Measurements from ENCODE around the gene WDR38. TPM values are rescaled to one million over a fixed set of nuclear protein-coding genes. Genes with fewer than 3 reads are reported as not detected.

WDR38 gene
- total RNA-seq, 1 experiment from 2014 or later: not detected

DNA sequence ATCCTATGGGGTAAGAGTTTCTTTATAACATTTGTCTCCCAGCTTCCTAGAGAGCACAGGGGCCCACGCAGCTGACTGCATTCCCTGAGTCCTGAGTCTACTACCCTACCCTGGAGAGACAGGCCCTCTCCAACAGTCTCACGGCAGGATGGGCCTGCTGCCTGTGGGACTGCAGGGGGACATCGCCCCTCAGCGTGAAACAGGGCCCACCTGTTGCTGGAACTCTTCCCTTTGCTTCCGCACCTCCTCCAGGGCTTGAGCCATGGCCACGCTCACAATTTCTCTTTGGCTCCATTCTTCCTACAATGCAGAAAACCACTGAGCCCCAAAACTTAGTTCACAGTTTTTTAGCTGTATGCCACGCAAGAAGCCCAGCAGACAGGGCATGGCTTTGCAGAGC lies 36.9 kb downstream of the WDR38 start:
- POLR2A ChIA-PET: no interaction called here

GRCh38 chr9:124894035-124894740 lies 40.9 kb downstream of the WDR38 start:
- no peaks in the 10 kb centered on the region for H3K4me1 Mint-ChIP-seq (ENCODE audit: low read depth, unreplicated experiment)
- TF ChIP-seq, protein P1, sequence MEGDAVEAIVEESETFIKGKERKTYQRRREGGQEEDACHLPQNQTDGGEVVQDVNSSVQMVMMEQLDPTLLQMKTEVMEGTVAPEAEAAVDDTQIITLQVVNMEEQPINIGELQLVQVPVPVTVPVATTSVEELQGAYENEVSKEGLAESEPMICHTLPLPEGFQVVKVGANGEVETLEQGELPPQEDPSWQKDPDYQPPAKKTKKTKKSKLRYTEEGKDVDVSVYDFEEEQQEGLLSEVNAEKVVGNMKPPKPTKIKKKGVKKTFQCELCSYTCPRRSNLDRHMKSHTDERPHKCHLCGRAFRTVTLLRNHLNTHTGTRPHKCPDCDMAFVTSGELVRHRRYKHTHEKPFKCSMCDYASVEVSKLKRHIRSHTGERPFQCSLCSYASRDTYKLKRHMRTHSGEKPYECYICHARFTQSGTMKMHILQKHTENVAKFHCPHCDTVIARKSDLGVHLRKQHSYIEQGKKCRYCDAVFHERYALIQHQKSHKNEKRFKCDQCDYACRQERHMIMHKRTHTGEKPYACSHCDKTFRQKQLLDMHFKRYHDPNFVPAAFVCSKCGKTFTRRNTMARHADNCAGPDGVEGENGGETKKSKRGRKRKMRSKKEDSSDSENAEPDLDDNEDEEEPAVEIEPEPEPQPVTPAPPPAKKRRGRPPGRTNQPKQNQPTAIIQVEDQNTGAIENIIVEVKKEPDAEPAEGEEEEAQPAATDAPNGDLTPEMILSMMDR (IDR thresholded peaks at IDR 0.05; ENCODE audit: insufficient read depth in 1 of 2, low read depth in 1 of 2, low read length in 1 of 2, severe bottlenecking in 1 of 2, unreplicated experiment in 1 of 2): no peak
- Histone ChIP-seq H3K4me3 (ENCODE audit: low read depth, low read length) (no peak overlapping the region), H3K36me3 (ENCODE audit: control insufficient read depth, insufficient read depth, low read length) (no peaks in the 10 kb centered on the region), H3K9me3 (no peaks in the 10 kb centered on the region), H3K27me3 (replicated peaks; ENCODE audit: control insufficient read depth, insufficient read depth, low read length) (no peaks in the 10 kb centered on the region), H3K4me1 (peaks cover 16% of the 10 kb centered on the region)
- H3K27me3 Mint-ChIP-seq (ENCODE audit: insufficient read depth, unreplicated experiment): no peaks in the 10 kb centered on the region
- CTCF ChIA-PET: no interaction called here
- DNase-seq: no peak
- no peak overlapping the region for H3K4me3 Mint-ChIP-seq (ENCODE audit: unreplicated experiment)
- no peak overlapping the region for H3K27ac Mint-ChIP-seq (ENCODE audit: unreplicated experiment)
- no peaks in the 10 kb centered on the region for H3K9me3 Mint-ChIP-seq (ENCODE audit: unreplicated experiment)
- intact Hi-C loops (cut with micrococcal nuclease; ENCODE audit: unreplicated experiment): loop anchor here (1.0 kb wide), 1 partner anchor 37 kb away; no protein-coding TSS in a partner anchor
- POLR2A ChIA-PET: no interaction called here
- no TSS peak for BruUV-seq (replicated peaks)
- peaks cover 32% of the 10 kb centered on the region for H3K36me3 Mint-ChIP-seq (ENCODE audit: insufficient read depth, unreplicated experiment)

More for the DNA sequence above, 36.9 kb downstream of the WDR38 start:
- no peaks in the 10 kb centered on the region for H3K27me3 Mint-ChIP-seq (ENCODE audit: insufficient read depth, unreplicated experiment)
- TF ChIP-seq, protein P1 (IDR thresholded peaks at IDR 0.05; ENCODE audit: insufficient read depth in 1 of 2, low read depth in 1 of 2, low read length in 1 of 2, severe bottlenecking in 1 of 2, unreplicated experiment in 1 of 2): no peak
- CTCF ChIA-PET: no interaction called here
- Histone ChIP-seq H3K4me3 (ENCODE audit: low read depth, low read length) (no peak overlapping the region), H3K27me3 (replicated peaks; ENCODE audit: control insufficient read depth, insufficient read depth, low read length) (no peaks in the 10 kb centered on the region), H3K36me3 (ENCODE audit: control insufficient read depth, insufficient read depth, low read length) (no peaks in the 10 kb centered on the region), H3K9me3 (no peaks in the 10 kb centered on the region), H3K4me1 (no peaks in the 10 kb centered on the region)
- no peak overlapping the region for H3K4me3 Mint-ChIP-seq (ENCODE audit: unreplicated experiment)
- H3K9me3 Mint-ChIP-seq (ENCODE audit: unreplicated experiment): no peaks in the 10 kb centered on the region
- intact Hi-C loops (cut with micrococcal nuclease; ENCODE audit: unreplicated experiment): no loop called here
- H3K4me1 Mint-ChIP-seq (ENCODE audit: low read depth, unreplicated experiment): no peaks in the 10 kb centered on the region
- DNase-seq: no peak
- peaks cover 29% of the 10 kb centered on the region for H3K36me3 Mint-ChIP-seq (ENCODE audit: insufficient read depth, unreplicated experiment)
- no peak overlapping the region for H3K27ac Mint-ChIP-seq (ENCODE audit: unreplicated experiment)
- no TSS peak for BruUV-seq (replicated peaks)

DNA sequence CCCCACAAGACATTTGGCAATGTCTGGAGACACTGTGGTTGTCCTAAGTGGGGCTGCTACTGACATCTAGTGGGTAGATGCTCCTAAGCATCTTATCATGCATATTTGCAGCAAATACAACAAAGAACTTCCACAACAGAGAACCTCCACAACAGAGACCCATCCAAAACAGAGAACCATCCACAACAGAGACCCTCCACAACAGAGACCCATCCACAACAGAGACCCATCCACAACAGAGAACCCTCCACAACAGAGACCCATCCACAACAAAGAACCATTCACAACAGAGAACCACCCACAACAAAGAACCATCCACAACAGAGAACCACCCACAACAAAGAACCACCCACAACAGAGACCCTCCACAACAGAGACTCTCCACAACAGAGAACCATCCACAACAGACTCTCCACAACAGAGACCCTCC lies 41.5 kb downstream of the WDR38 start:
- no peaks in the 10 kb centered on the region for H3K27me3 Mint-ChIP-seq (ENCODE audit: insufficient read depth, unreplicated experiment)
- intact Hi-C loops (cut with micrococcal nuclease; ENCODE audit: unreplicated experiment): loop anchor here (1.0 kb wide), 1 partner anchor 37 kb away; no protein-coding TSS in a partner anchor
- DNase-seq: peak in 1 of 2 experiments; percentile 43
- BruUV-seq (replicated peaks): no TSS peak
- Histone ChIP-seq H3K4me1 (peaks cover 16% of the 10 kb centered on the region), H3K4me3 (ENCODE audit: low read depth, low read length) (no peak overlapping the region), H3K9me3 (no peaks in the 10 kb centered on the region), H3K27me3 (replicated peaks; ENCODE audit: control insufficient read depth, insufficient read depth, low read length) (no peaks in the 10 kb centered on the region), H3K36me3 (ENCODE audit: control insufficient read depth, insufficient read depth, low read length) (no peaks in the 10 kb centered on the region)
- TF ChIP-seq, protein P1 (IDR thresholded peaks at IDR 0.05; ENCODE audit: insufficient read depth in 1 of 2, low read depth in 1 of 2, low read length in 1 of 2, severe bottlenecking in 1 of 2, unreplicated experiment in 1 of 2): peak; percentile 40 to 52
- no peaks in the 10 kb centered on the region for H3K4me1 Mint-ChIP-seq (ENCODE audit: low read depth, unreplicated experiment)
- H3K9me3 Mint-ChIP-seq (ENCODE audit: unreplicated experiment): no peaks in the 10 kb centered on the region
- H3K36me3 Mint-ChIP-seq (ENCODE audit: insufficient read depth, unreplicated experiment): peaks cover 28% of the 10 kb centered on the region
- CTCF ChIA-PET: no interaction called here
- POLR2A ChIA-PET: no interaction called here
- no peak overlapping the region for H3K27ac Mint-ChIP-seq (ENCODE audit: unreplicated experiment)
- H3K4me3 Mint-ChIP-seq (ENCODE audit: unreplicated experiment): no peak overlapping the region

Data from Caco-2 (cell line).